Measurements from ENCODE around the gene STXBP4.

The STXBP4 gene

GRCh38 chr17:55121268-55121667, 152.7 kb downstream of the STXBP4 start:
- TF ChIP-seq CTCF (conservative IDR thresholded peaks at IDR 0.05; ENCODE audit: low read depth, low read length) = no peak
- H3K27ac ChIP-seq = no peak overlapping the region
- no peaks in the 10 kb centered on the region for H4K20me1 ChIP-seq (ENCODE audit: insufficient read depth)

GRCh38 chr17:55122114-55122513, 153.5 kb downstream of the STXBP4 start:
- no peaks in the 10 kb centered on the region for H3K27me3 ChIP-seq (ENCODE audit: insufficient read depth, low read depth)
- no peaks in the 10 kb centered on the region for H3K36me3 ChIP-seq (ENCODE audit: insufficient read depth)
- no peak overlapping the region for H2AFZ ChIP-seq (ENCODE audit: low read depth)
- no peaks in the 10 kb centered on the region for H4K20me1 ChIP-seq (ENCODE audit: insufficient read depth)
- TF ChIP-seq CTCF (conservative IDR thresholded peaks at IDR 0.05; ENCODE audit: low read depth, low read length) = no peak
- no peak overlapping the region for H3K4me2 ChIP-seq
- H3K4me1 ChIP-seq (ENCODE audit: low read depth, poor library complexity, severe bottlenecking) = no peaks in the 10 kb centered on the region
- no peak overlapping the region for H3K27ac ChIP-seq
- H3K4me3 ChIP-seq (IDR thresholded peaks at IDR 0.05; ENCODE audit: insufficient read depth, low read depth, low read length) = no peak overlapping the region
- no peaks in the 10 kb centered on the region for H3K79me2 ChIP-seq (ENCODE audit: insufficient read depth, low read depth)
- H3K9ac ChIP-seq = no peak overlapping the region

More at GRCh38 chr17:55121268-55121667, 152.7 kb downstream of the STXBP4 start:
- H3K4me3 ChIP-seq (IDR thresholded peaks at IDR 0.05; ENCODE audit: insufficient read depth, low read depth, low read length) = no peak overlapping the region
- H3K36me3 ChIP-seq (ENCODE audit: insufficient read depth) = no peaks in the 10 kb centered on the region
- no peaks in the 10 kb centered on the region for H3K27me3 ChIP-seq (ENCODE audit: insufficient read depth, low read depth)
- no peak overlapping the region for H2AFZ ChIP-seq (ENCODE audit: low read depth)
- no peaks in the 10 kb centered on the region for H3K4me1 ChIP-seq (ENCODE audit: low read depth, poor library complexity, severe bottlenecking)
- H3K9ac ChIP-seq = no peak overlapping the region
- no peak overlapping the region for H3K4me2 ChIP-seq
- no peaks in the 10 kb centered on the region for H3K79me2 ChIP-seq (ENCODE audit: insufficient read depth, low read depth)

GRCh38 chr17:55124730-55125360, 156.3 kb downstream of the STXBP4 start:
- no peak for TF ChIP-seq CTCF (conservative IDR thresholded peaks at IDR 0.05; ENCODE audit: low read depth, low read length)
- no peaks in the 10 kb centered on the region for H3K4me1 ChIP-seq (ENCODE audit: low read depth, poor library complexity, severe bottlenecking)

GRCh38 chr17:55133583-55133982, 165.0 kb downstream of the STXBP4 start:
- no peaks in the 10 kb centered on the region for H3K36me3 ChIP-seq (ENCODE audit: insufficient read depth)
- no peak overlapping the region for H3K4me2 ChIP-seq
- H2AFZ ChIP-seq (ENCODE audit: low read depth) = no peak overlapping the region
- no peak for TF ChIP-seq CTCF (conservative IDR thresholded peaks at IDR 0.05; ENCODE audit: low read depth, low read length)
- no peaks in the 10 kb centered on the region for H3K27me3 ChIP-seq (ENCODE audit: insufficient read depth, low read depth)
- no peaks in the 10 kb centered on the region for H3K79me2 ChIP-seq (ENCODE audit: insufficient read depth, low read depth)
- H4K20me1 ChIP-seq (ENCODE audit: insufficient read depth) = no peaks in the 10 kb centered on the region
- no peak overlapping the region for H3K4me3 ChIP-seq (IDR thresholded peaks at IDR 0.05; ENCODE audit: insufficient read depth, low read depth, low read length)
- H3K4me1 ChIP-seq (ENCODE audit: low read depth, poor library complexity, severe bottlenecking) = no peaks in the 10 kb centered on the region
- H3K9ac ChIP-seq = no peak overlapping the region
- no peak overlapping the region for H3K27ac ChIP-seq

More at GRCh38 chr17:55124730-55125360, 156.3 kb downstream of the STXBP4 start:
- Histone ChIP-seq H3K9ac (no peak overlapping the region), H3K27ac (no peak overlapping the region), H2AFZ (ENCODE audit: low read depth) (no peak overlapping the region), H3K4me2 (no peak overlapping the region), H3K79me2 (ENCODE audit: insufficient read depth, low read depth) (no peaks in the 10 kb centered on the region), H3K4me3 (IDR thresholded peaks at IDR 0.05; ENCODE audit: insufficient read depth, low read depth, low read length) (no peak overlapping the region), H3K36me3 (ENCODE audit: insufficient read depth) (no peaks in the 10 kb centered on the region), H4K20me1 (ENCODE audit: insufficient read depth) (no peaks in the 10 kb centered on the region), H3K27me3 (ENCODE audit: insufficient read depth, low read depth) (no peaks in the 10 kb centered on the region)

Measured in KMS-11 (cell line).